MCF 10A (cell line): ENCODE measurements around the gene RLN2. TPM values are rescaled to one million over a fixed set of nuclear protein-coding genes. Genes with fewer than 3 reads are reported as not detected.
"Not testable (repeated sequence)": the region's sequence is repeated elsewhere in the genome, so short reads cannot be mapped to it uniquely, and the experiment has no call there.

Experiments used
- BruUV-seq: library from RNA; stranded (reverse); fragments of 400-500 nt; replicated peaks from 2 replicates; lab custom pipeline; 2021; lab: Mats Ljungman, UMichigan
- CTCF ChIA-PET: fragments of 300-600 bp; sonication (Branson Sonifier 250); formaldehyde crosslinking; extraction: SDS; loops from one replicate; lab custom pipeline; 2021; ENCODE audit warnings: antibody characterized with exemption, inconsistent platforms; lab: Yijun Ruan, JAX
- POLR2A ChIA-PET: fragments of 300-600, 350-650 bp; sonication (Branson Sonifier 250); formaldehyde crosslinking; extraction: SDS; loops from one replicate; lab custom pipeline; 2020; ENCODE audit warnings: antibody characterized with exemption, inconsistent platforms; lab: Yijun Ruan, JAX
- DNase-seq: peaks from one replicate; pipeline ENCODE4 v3.0.0-alpha.2; 2018; ENCODE audit not compliant: unreplicated experiment
- H3K27ac Mint-ChIP-seq: one replicate; pipeline ENCODE4 v1.8.0; 2022; ENCODE audit warnings: mild to moderate bottlenecking, low read depth, mixed read lengths; ENCODE audit not compliant: unreplicated experiment
- H3K27me3 Mint-ChIP-seq: one replicate; pipeline ENCODE4 v1.8.0; 2022; ENCODE audit warnings: mixed read lengths; ENCODE audit not compliant: insufficient read depth, unreplicated experiment
- H3K36me3 Mint-ChIP-seq: one replicate; pipeline ENCODE4 v1.8.0; 2022; ENCODE audit warnings: mild to moderate bottlenecking, moderate library complexity, mixed read lengths; ENCODE audit not compliant: insufficient read depth, unreplicated experiment
- H3K4me1 Mint-ChIP-seq: one replicate; pipeline ENCODE4 v1.8.0; 2022; ENCODE audit warnings: mixed read lengths; ENCODE audit not compliant: insufficient read depth, unreplicated experiment
- H3K4me3 Mint-ChIP-seq: one replicate; pipeline ENCODE4 v1.8.0; 2022; ENCODE audit warnings: mild to moderate bottlenecking, moderate library complexity, mixed read lengths; ENCODE audit not compliant: unreplicated experiment
- H3K9me3 Mint-ChIP-seq: one replicate; pipeline ENCODE4 v1.8.0; 2022; ENCODE audit warnings: mixed read lengths; ENCODE audit not compliant: unreplicated experiment
- intact Hi-C: fragments of 100-400 bp; cut with micrococcal nuclease; formaldehyde crosslinking; loops from 2 replicates; pipeline ENCODE4 v1.14.1; 2022
- total RNA-seq: library from RNA; stranded (reverse); gene quantifications from 2 replicates; pipeline ENCODE4 v1.2.3, GENCODE V29; 2022
- TF ChIP-seq, protein P1 (sequence below): fragments of 200-600 bp; IDR thresholded peaks from one replicate; pipeline ENCODE4 v1.8.0; 2022; ENCODE audit warnings: antibody characterized with exemption, mild to moderate bottlenecking; ENCODE audit not compliant: unreplicated experiment

The RLN2 gene
- total RNA-seq, 1 experiment from 2014 or later: not detected

DNA sequence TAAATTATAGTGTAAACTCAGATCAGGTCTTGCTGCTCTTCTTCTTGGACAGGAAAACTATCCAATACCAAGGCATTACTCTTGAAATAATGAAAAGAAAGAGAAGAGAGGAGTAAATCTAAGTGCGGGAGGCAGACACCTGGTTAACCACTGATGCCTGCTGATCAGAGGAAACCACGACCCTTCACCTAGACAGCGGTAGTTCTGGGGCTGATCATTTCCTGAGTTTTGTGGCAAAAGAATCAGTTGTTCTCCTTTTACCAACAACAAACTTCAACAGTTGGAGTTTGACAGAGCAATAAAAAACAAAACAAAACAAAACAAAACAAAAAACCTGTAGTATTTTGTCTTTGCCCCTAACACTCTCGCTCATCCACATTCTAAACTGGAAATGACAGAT, 32.2 kb upstream of the RLN2 start:
- CTCF ChIA-PET: no interaction called here
- BruUV-seq: no TSS peak
- H3K4me3 Mint-ChIP-seq: no peak overlapping the region

GRCh38 chr9:5331276-5331675, 26.8 kb upstream of the RLN2 start:
- POLR2A ChIA-PET: not testable (repeated sequence)

More for the DNA sequence above, 32.2 kb upstream of the RLN2 start:
- Mint-ChIP-seq H3K9me3 (no peaks in the 10 kb centered on the region), H3K27ac (no peak overlapping the region), H3K36me3 (no peaks in the 10 kb centered on the region), H3K27me3 (peaks cover 23% of the 10 kb centered on the region), H3K4me1 (no peaks in the 10 kb centered on the region)
- intact Hi-C loops: no loop called here
- no peak for DNase-seq
- TF ChIP-seq, protein P1, sequence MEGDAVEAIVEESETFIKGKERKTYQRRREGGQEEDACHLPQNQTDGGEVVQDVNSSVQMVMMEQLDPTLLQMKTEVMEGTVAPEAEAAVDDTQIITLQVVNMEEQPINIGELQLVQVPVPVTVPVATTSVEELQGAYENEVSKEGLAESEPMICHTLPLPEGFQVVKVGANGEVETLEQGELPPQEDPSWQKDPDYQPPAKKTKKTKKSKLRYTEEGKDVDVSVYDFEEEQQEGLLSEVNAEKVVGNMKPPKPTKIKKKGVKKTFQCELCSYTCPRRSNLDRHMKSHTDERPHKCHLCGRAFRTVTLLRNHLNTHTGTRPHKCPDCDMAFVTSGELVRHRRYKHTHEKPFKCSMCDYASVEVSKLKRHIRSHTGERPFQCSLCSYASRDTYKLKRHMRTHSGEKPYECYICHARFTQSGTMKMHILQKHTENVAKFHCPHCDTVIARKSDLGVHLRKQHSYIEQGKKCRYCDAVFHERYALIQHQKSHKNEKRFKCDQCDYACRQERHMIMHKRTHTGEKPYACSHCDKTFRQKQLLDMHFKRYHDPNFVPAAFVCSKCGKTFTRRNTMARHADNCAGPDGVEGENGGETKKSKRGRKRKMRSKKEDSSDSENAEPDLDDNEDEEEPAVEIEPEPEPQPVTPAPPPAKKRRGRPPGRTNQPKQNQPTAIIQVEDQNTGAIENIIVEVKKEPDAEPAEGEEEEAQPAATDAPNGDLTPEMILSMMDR: no peak
- POLR2A ChIA-PET: no interaction called here

DNA sequence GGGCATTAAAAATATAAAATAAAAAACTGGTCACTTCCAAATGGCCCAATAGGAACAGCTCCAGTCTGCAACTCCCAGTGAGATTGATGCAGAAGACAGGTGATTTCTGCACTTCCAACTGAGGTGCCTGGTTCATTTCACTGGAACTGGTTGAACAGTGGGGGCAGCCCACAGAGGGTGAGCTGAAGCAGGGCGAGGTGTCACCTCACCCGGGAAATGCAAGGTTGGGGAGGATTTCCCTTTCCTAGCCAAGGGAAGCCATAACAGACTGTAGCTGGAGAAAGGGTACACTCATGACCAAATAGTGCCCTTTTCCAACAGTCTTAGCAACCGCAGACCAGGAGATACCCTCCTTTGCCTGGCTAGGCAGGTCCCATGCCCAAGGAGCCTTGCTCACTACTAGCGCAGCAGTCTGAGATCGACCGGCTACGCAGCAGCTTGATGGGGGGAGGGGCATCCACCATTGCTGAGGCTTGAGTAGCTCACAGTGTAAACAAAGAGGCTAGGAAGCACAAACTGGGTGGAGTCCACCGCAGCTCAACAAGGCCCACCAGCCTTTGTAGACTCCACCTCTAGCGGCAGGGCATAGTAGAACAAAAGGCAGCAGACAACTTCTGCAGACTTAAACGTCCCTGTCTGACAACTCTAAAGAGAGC, 22.5 kb upstream of the RLN2 start:
- H3K27me3 Mint-ChIP-seq: peaks cover 4% of the 10 kb centered on the region
- H3K4me1 Mint-ChIP-seq: no peaks in the 10 kb centered on the region
- no peak overlapping the region for H3K27ac Mint-ChIP-seq
- DNase-seq: no peak
- TF ChIP-seq, protein P1: no peak
- ChIA-PET CTCF (interaction anchor here (0.9 kb wide), 1 partner anchor 24 kb away, joined by 3 read pairs; no protein-coding TSS in a partner anchor), POLR2A (no interaction called here)
- no TSS peak for BruUV-seq
- intact Hi-C loops: no loop called here
- H3K9me3 Mint-ChIP-seq: no peaks in the 10 kb centered on the region
- H3K4me3 Mint-ChIP-seq: no peak overlapping the region
- no peaks in the 10 kb centered on the region for H3K36me3 Mint-ChIP-seq

More at GRCh38 chr9:5331276-5331675, 26.8 kb upstream of the RLN2 start:
- H3K27ac Mint-ChIP-seq, H3K36me3 Mint-ChIP-seq, intact Hi-C loops, H3K9me3 Mint-ChIP-seq, BruUV-seq, H3K4me1 Mint-ChIP-seq, H3K4me3 Mint-ChIP-seq, DNase-seq: not testable (repeated sequence)
- CTCF ChIA-PET: interaction anchor here (0.9 kb wide), 1 partner anchor 20 kb away, joined by 3 read pairs; no protein-coding TSS in a partner anchor
- H3K27me3 Mint-ChIP-seq: peaks cover 23% of the 10 kb centered on the region

DNA sequence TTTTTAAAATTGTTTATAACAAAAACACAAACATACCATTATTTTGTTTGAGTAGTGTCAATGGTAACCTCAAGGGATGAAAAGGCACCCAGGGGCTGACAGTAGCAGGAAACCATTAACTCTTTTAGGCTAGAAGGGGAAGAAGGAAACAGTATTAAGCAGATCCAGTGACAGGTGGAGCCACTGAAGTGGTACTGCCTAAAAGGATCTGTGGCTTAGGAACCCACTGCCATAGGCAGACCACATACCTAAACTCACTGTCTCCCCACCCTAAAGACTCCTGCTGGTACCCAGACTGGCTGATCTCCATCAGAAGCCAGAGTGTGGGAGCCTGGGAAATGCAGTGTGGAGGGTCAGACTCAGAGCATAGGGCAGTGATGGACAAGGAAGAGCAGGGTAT, 21.7 kb upstream of the RLN2 start:
- intact Hi-C loops: no loop called here
- Mint-ChIP-seq H3K27me3 (peaks cover 12% of the 10 kb centered on the region), H3K27ac (no peak overlapping the region), H3K9me3 (no peaks in the 10 kb centered on the region), H3K36me3 (no peaks in the 10 kb centered on the region), H3K4me3 (no peak overlapping the region), H3K4me1 (no peaks in the 10 kb centered on the region)
- no TSS peak for BruUV-seq
- ChIA-PET POLR2A (no interaction called here), CTCF (no interaction called here)
- TF ChIP-seq, protein P1: no peak
- no peak for DNase-seq

DNA sequence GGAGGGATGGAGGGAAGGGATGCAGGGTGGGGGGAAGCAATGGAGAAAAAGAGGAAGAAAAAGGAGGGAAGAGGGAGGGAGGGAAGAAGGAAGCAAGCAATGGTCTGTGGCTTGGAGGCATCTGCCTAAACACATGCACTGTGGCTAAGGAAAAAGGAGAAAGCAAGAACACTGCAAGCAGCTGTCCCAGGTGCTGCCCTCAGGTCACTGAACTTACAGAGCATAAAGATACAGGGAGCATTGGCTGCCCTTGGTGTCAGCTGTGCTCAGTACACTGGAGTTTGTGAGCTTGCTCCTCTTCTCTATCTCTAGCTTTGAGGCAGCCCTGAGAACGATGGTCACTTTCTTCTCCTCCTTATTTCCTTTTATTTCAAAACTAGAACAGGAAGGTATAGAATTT, 17.1 kb upstream of the RLN2 start:
- CTCF ChIA-PET: interaction anchor here (0.5 to 0.9 kb wide), 2 partner anchors 11 to 133 kb away, joined by 3 to 4 read pairs; no protein-coding TSS in a partner anchor
- POLR2A ChIA-PET: interaction anchor here (1.0 kb wide), 1 partner anchor 21 kb away, joined by 3 read pairs; no protein-coding TSS in a partner anchor
- H3K4me3 Mint-ChIP-seq, H3K27ac Mint-ChIP-seq, intact Hi-C loops, H3K36me3 Mint-ChIP-seq, DNase-seq, H3K4me1 Mint-ChIP-seq, H3K9me3 Mint-ChIP-seq, BruUV-seq: not testable (repeated sequence)
- peaks cover 23% of the 10 kb centered on the region for H3K27me3 Mint-ChIP-seq
